NCI-H187 treated with DMSO at 0.1 percent for 48 hours (cell line): ENCODE measurements around the gene KCNK6.
"Not testable (repeated sequence)": the region's sequence is repeated elsewhere in the genome, so short reads cannot be mapped to it uniquely, and the experiment has no call there.

Experiments
- DNase-seq: peaks from one replicate; lab custom pipeline; 2025; lab: John Stamatoyannopoulos, UW

The KCNK6 gene

GRCh38 chr19:38362076-38362945, 42.7 kb downstream of the KCNK6 start:
- peak; percentile 10 for DNase-seq

GRCh38 chr19:38362946-38363688, 43.5 kb downstream of the KCNK6 start:
- DNase-seq: not testable (repeated sequence)

GRCh38 chr19:38367041-38367440, 47.4 kb downstream of the KCNK6 start:
- no peak for DNase-seq

- no peak for DNase-seq
Observed at GRCh38 chr19:38369584-38369983, 49.9 kb downstream of the KCNK6 start.

- DNase-seq: no peak
Observed at GRCh38 chr19:38370299-38370698, 50.7 kb downstream of the KCNK6 start.

GRCh38 chr19:38371081-38371480, 51.4 kb downstream of the KCNK6 start:
- no peak for DNase-seq

- no peak for DNase-seq
Observed at GRCh38 chr19:38373907-38374331, 54.3 kb downstream of the KCNK6 start.

GRCh38 chr19:38374332-38375097, 54.9 kb downstream of the KCNK6 start, which contains the start of gene PSMD8:
TSS of gene PSMD8 (plus strand) at chr19:38374571. CDS start at chr19:38374602, 31 bp downstream.
- peak; percentile 98 for DNase-seq

- DNase-seq: no peak
Observed at GRCh38 chr19:38375098-38375493, 55.5 kb downstream of the KCNK6 start.

- no peak for DNase-seq
Observed at GRCh38 chr19:38375748-38376147, 56.1 kb downstream of the KCNK6 start.

GRCh38 chr19:38376576-38376975, 56.9 kb downstream of the KCNK6 start:
- no peak for DNase-seq

GRCh38 chr19:38377052-38377451, 57.4 kb downstream of the KCNK6 start:
- no peak for DNase-seq

- no peak for DNase-seq
Observed at GRCh38 chr19:38378866-38379265, 59.2 kb downstream of the KCNK6 start.

- DNase-seq: no peak
Observed at GRCh38 chr19:38381138-38381537, 61.5 kb downstream of the KCNK6 start.
